GM21717 (cell line): ENCODE measurements around the gene TTC7B.

Experiments
- ATAC-seq: cut with Tn5 transposase; IDR thresholded peaks from one replicate; pipeline ENCODE4 v1.9.1; 2021; ENCODE audit warnings: mild to moderate bottlenecking, moderate library complexity; ENCODE audit not compliant: unreplicated experiment

Gene TTC7B

GRCh38 chr14:90626550-90626949 is 189.7 kb downstream of the TTC7B start:
- ATAC-seq = no peak

GRCh38 chr14:90625445-90625844 is 190.8 kb downstream of the TTC7B start:
- ATAC-seq = no peak

- ATAC-seq = no peak
These were observed 191.4 kb downstream of the TTC7B start for GRCh38 chr14:90624732-90625400.

- no peak for ATAC-seq
These were observed 192.0 kb downstream of the TTC7B start for GRCh38 chr14:90624227-90624626.

GRCh38 chr14:90621201-90621600 is 195.0 kb downstream of the TTC7B start:
- no peak for ATAC-seq

- no peak for ATAC-seq
These were observed 195.6 kb downstream of the TTC7B start for GRCh38 chr14:90620568-90621077.

GRCh38 chr14:90619911-90620310 is 196.3 kb downstream of the TTC7B start:
- ATAC-seq = no peak

GRCh38 chr14:90617961-90618360 is 198.3 kb downstream of the TTC7B start:
- no peak for ATAC-seq

- no peak for ATAC-seq
These were observed 199.3 kb downstream of the TTC7B start for GRCh38 chr14:90616881-90617280.

- ATAC-seq = no peak
These were observed 199.9 kb downstream of the TTC7B start for GRCh38 chr14:90616313-90616712.

GRCh38 chr14:90615517-90616060 is 200.6 kb downstream of the TTC7B start:
- no peak for ATAC-seq

- ATAC-seq = no peak
These were observed 201.3 kb downstream of the TTC7B start for GRCh38 chr14:90614696-90615516.

GRCh38 chr14:90613997-90614396 is 202.2 kb downstream of the TTC7B start:
- ATAC-seq = no peak

GRCh38 chr14:90613453-90613852 is 202.8 kb downstream of the TTC7B start:
- no peak for ATAC-seq

- ATAC-seq = no peak
These were observed 203.4 kb downstream of the TTC7B start for GRCh38 chr14:90612801-90613200.

GRCh38 chr14:90611936-90612335 is 204.3 kb downstream of the TTC7B start:
- ATAC-seq = no peak

GRCh38 chr14:90611501-90611900 is 204.7 kb downstream of the TTC7B start:
- no peak for ATAC-seq

GRCh38 chr14:90610346-90611040 is 205.7 kb downstream of the TTC7B start:
- no peak for ATAC-seq

GRCh38 chr14:90609376-90609775 is 206.9 kb downstream of the TTC7B start:
- no peak for ATAC-seq

- no peak for ATAC-seq
These were observed 207.3 kb downstream of the TTC7B start for GRCh38 chr14:90608929-90609341.

GRCh38 chr14:90608281-90608680 is 207.9 kb downstream of the TTC7B start:
- ATAC-seq = no peak
